WTC11 (cell line): ENCODE data around the gene PCID2. TPM values are rescaled to one million over a fixed set of nuclear protein-coding genes. Genes with fewer than 3 reads are reported as not detected.

ENCODE experiments used
- ATAC-seq: fragments of 200-7000 bp; cut with Tn5 transposase; 2 replicates; pipeline ENCODE4 v1.10.0; 2021; ENCODE audit warnings: mild to moderate bottlenecking, moderate library complexity
- CTCF ChIA-PET: fragments of 300-600 bp; sonication (Branson Sonifier 250); formaldehyde crosslinking; loops from one replicate; lab custom pipeline; 2021; ENCODE audit warnings: antibody characterized with exemption; lab: Charles Lee
- POLR2A ChIA-PET: fragments of 350-600 bp; sonication (Branson Sonifier 250); formaldehyde crosslinking; loops from one replicate; lab custom pipeline; 2021; ENCODE audit warnings: antibody characterized with exemption; lab: Charles Lee
- DNase-seq: peaks from one replicate; pipeline ENCODE4 v3.0.0; 2021; ENCODE audit warnings: low spot score
- H3K27ac Mint-ChIP-seq: 2 replicates; pipeline ENCODE4 v1.8.0; 2021; ENCODE audit warnings: mixed read lengths
- H3K27me3 Mint-ChIP-seq: 2 replicates; pipeline ENCODE4 v1.8.0; 2021; ENCODE audit warnings: low read depth, mild to moderate bottlenecking, moderate library complexity, mixed read lengths
- H3K36me3 Mint-ChIP-seq: 2 replicates; pipeline ENCODE4 v1.8.0; 2021; ENCODE audit warnings: mixed read lengths
- H3K4me1 Mint-ChIP-seq: 2 replicates; pipeline ENCODE4 v1.8.0; 2022; ENCODE audit warnings: mixed read lengths
- H3K4me3 Mint-ChIP-seq: 2 replicates; pipeline ENCODE4 v1.8.0; 2021; ENCODE audit warnings: mild to moderate bottlenecking, moderate library complexity, mixed read lengths
- H3K9me3 Mint-ChIP-seq: 2 replicates; pipeline ENCODE4 v1.8.0; 2021; ENCODE audit warnings: mixed read lengths
- CREB1 ChIP-seq: sonication (generic); formaldehyde crosslinking; IDR thresholded peaks from 2 replicates; pipeline ENCODE4 v1.8.0; 2023; ENCODE audit warnings: mild to moderate bottlenecking, missing genetic modification reagents
- KAT7 ChIP-seq: sonication (generic); formaldehyde crosslinking; IDR thresholded peaks from 2 replicates; pipeline ENCODE4 v1.8.1; 2023; ENCODE audit warnings: missing genetic modification reagents, mild to moderate bottlenecking, borderline replicate concordance
- MYBL2 ChIP-seq: sonication (generic); formaldehyde crosslinking; IDR thresholded peaks from 2 replicates; pipeline ENCODE4 v1.8.1; 2023; ENCODE audit warnings: mild to moderate bottlenecking, moderate library complexity, missing genetic modification reagents
- PRRX2 ChIP-seq: fragments of 250-450 bp; sonication (Bioruptor Pico); IDR thresholded peaks from 2 replicates; pipeline ENCODE4 v1.8.0; 2021; ENCODE audit warnings: mild to moderate bottlenecking
- SMAD4 ChIP-seq: sonication (generic); formaldehyde crosslinking; IDR thresholded peaks from 2 replicates; pipeline ENCODE4 v1.8.0; 2022; ENCODE audit warnings: mild to moderate bottlenecking, missing genetic modification reagents
- TCF7 ChIP-seq: sonication (generic); formaldehyde crosslinking; IDR thresholded peaks from 2 replicates; pipeline ENCODE4 v1.8.0; 2022; ENCODE audit warnings: mild to moderate bottlenecking, low read depth, missing genetic modification reagents, moderate library complexity
- TEAD1 ChIP-seq: sonication (generic); formaldehyde crosslinking; IDR thresholded peaks from 2 replicates; pipeline ENCODE4 v1.8.0; 2022; ENCODE audit warnings: mild to moderate bottlenecking, missing genetic modification reagents
- ZBTB21 ChIP-seq: sonication (generic); formaldehyde crosslinking; IDR thresholded peaks from 2 replicates; pipeline ENCODE4 v1.8.1; 2023; ENCODE audit warnings: mild to moderate bottlenecking, missing genetic modification reagents, borderline replicate concordance
- ZNF121 ChIP-seq: sonication (generic); formaldehyde crosslinking; IDR thresholded peaks from 2 replicates; pipeline ENCODE4 v1.8.0; 2023; ENCODE audit warnings: missing genetic modification reagents
- ZNF138 ChIP-seq: sonication (generic); formaldehyde crosslinking; conservative IDR thresholded peaks from 2 replicates; pipeline ENCODE4 v1.8.1; 2022; ENCODE audit warnings: mild to moderate bottlenecking, moderate library complexity, missing genetic modification reagents
- ZNF317 ChIP-seq: sonication (generic); formaldehyde crosslinking; IDR thresholded peaks from 2 replicates; pipeline ENCODE4 v1.8.1; 2023; ENCODE audit warnings: low read depth, mild to moderate bottlenecking, moderate library complexity, missing genetic modification reagents, borderline replicate concordance
- ZNF396 ChIP-seq: fragments of 250-450 bp; sonication (Bioruptor Pico); IDR thresholded peaks from 2 replicates; pipeline ENCODE4 v1.8.0; 2021; ENCODE audit warnings: mild to moderate bottlenecking, moderate library complexity, borderline replicate concordance
- ZNF423 ChIP-seq: fragments of 250-450 bp; sonication (Bioruptor Pico); IDR thresholded peaks from 2 replicates; pipeline ENCODE4 v2.1.2; 2022; ENCODE audit warnings: mild to moderate bottlenecking, moderate library complexity
- total RNA-seq: library from RNA; stranded (reverse); gene quantifications from 3 replicates; pipeline ENCODE4 v1.2.3, GENCODE V29; 2021
- TF ChIP-seq, protein P1 (sequence below): sonication (generic); formaldehyde crosslinking; IDR thresholded peaks from 2 replicates; pipeline ENCODE4 v1.8.0; 2022; ENCODE audit warnings: mild to moderate bottlenecking, missing genetic modification reagents
- TF ChIP-seq, protein P2 (sequence below): sonication (generic); formaldehyde crosslinking; IDR thresholded peaks from 2 replicates; pipeline ENCODE4 v1.8.0; 2022; ENCODE audit warnings: mild to moderate bottlenecking, missing genetic modification reagents
- TF ChIP-seq, protein P3 (sequence below): fragments of 250-450 bp; sonication (Bioruptor Pico); IDR thresholded peaks from 2 replicates; pipeline ENCODE4 v2.1.2; 2022; ENCODE audit warnings: mild to moderate bottlenecking, moderate library complexity
- TF ChIP-seq, protein P4 (sequence below): sonication (generic); formaldehyde crosslinking; IDR thresholded peaks from 2 replicates; pipeline ENCODE4 v1.8.1; 2022; ENCODE audit warnings: missing genetic modification reagents, borderline replicate concordance
- TF ChIP-seq, protein P5 (sequence below): fragments of 250-450 bp; sonication (Bioruptor Pico); IDR thresholded peaks from 2 replicates; pipeline ENCODE4 v1.9.0; 2021; ENCODE audit warnings: moderate library complexity, mild to moderate bottlenecking, inconsistent platforms, borderline replicate concordance
- TF ChIP-seq, protein P6 (sequence below): sonication (generic); formaldehyde crosslinking; IDR thresholded peaks from 2 replicates; pipeline ENCODE4 v1.8.1; 2023; ENCODE audit warnings: mild to moderate bottlenecking, missing genetic modification reagents
- TF ChIP-seq, protein P7 (sequence below): sonication (generic); formaldehyde crosslinking; IDR thresholded peaks from 2 replicates; pipeline ENCODE4 v1.8.0; 2022; ENCODE audit warnings: mild to moderate bottlenecking, missing genetic modification reagents
- TF ChIP-seq, protein P8 (sequence below): fragments of 250-450 bp; sonication (Bioruptor Pico); IDR thresholded peaks from 2 replicates; pipeline ENCODE4 v1.9.0; 2021; ENCODE audit warnings: mild to moderate bottlenecking
- TF ChIP-seq, protein P9 (sequence below): sonication (generic); formaldehyde crosslinking; IDR thresholded peaks from 2 replicates; pipeline ENCODE4 v1.8.0; 2023; ENCODE audit warnings: missing genetic modification reagents

The PCID2 gene
- total RNA-seq, 1 experiment from 2014 or later = 69.4 TPM

DNA sequence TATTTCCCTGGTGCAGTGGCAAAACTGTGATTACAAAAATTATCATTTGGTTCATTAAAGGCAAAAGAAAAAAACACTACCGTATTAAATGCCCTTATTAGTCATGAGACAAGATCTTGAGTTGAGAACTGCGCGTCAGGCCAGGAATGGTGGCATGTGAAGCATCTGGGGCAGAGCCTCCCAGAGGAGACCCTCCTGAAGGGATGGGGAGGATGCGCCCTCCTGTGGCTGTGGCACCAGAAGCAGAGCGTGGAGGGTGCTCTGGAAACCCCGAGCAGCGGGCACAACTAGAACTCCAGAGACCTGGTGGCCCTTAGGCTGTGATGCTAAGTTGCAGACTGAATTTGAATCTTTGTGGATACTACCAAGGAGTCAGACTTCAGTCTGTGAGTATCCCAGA, 12.4 kb upstream of the PCID2 start:
- Mint-ChIP-seq H3K27me3 (no peaks in the 10 kb centered on the region), H3K36me3 (peaks cover 58% of the 10 kb centered on the region)
- CTCF ChIA-PET = no interaction called here
- TF ChIP-seq, protein P1, sequence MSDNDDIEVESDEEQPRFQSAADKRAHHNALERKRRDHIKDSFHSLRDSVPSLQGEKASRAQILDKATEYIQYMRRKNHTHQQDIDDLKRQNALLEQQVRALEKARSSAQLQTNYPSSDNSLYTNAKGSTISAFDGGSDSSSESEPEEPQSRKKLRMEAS (CRISPR knock-in tag) = no peak
- TF ChIP-seq TCF7 (CRISPR knock-in tag) (no peak), CREB1 (CRISPR knock-in tag) (no peak), ZNF317 (CRISPR knock-in tag) (no peak), PRRX2 (no peak), TEAD1 (no peak)
- TF ChIP-seq, protein P2, sequence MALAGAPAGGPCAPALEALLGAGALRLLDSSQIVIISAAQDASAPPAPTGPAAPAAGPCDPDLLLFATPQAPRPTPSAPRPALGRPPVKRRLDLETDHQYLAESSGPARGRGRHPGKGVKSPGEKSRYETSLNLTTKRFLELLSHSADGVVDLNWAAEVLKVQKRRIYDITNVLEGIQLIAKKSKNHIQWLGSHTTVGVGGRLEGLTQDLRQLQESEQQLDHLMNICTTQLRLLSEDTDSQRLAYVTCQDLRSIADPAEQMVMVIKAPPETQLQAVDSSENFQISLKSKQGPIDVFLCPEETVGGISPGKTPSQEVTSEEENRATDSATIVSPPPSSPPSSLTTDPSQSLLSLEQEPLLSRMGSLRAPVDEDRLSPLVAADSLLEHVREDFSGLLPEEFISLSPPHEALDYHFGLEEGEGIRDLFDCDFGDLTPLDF (CRISPR knock-in tag) = no peak
- TF ChIP-seq, protein P3, sequence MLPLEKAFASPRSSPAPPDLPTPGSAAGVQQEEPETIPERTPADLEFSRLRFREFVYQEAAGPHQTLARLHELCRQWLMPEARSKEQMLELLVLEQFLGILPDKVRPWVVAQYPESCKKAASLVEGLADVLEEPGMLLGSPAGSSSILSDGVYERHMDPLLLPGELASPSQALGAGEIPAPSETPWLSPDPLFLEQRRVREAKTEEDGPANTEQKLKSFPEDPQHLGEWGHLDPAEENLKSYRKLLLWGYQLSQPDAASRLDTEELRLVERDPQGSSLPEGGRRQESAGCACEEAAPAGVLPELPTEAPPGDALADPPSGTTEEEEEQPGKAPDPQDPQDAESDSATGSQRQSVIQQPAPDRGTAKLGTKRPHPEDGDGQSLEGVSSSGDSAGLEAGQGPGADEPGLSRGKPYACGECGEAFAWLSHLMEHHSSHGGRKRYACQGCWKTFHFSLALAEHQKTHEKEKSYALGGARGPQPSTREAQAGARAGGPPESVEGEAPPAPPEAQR = no peak
- TF ChIP-seq, protein P4, sequence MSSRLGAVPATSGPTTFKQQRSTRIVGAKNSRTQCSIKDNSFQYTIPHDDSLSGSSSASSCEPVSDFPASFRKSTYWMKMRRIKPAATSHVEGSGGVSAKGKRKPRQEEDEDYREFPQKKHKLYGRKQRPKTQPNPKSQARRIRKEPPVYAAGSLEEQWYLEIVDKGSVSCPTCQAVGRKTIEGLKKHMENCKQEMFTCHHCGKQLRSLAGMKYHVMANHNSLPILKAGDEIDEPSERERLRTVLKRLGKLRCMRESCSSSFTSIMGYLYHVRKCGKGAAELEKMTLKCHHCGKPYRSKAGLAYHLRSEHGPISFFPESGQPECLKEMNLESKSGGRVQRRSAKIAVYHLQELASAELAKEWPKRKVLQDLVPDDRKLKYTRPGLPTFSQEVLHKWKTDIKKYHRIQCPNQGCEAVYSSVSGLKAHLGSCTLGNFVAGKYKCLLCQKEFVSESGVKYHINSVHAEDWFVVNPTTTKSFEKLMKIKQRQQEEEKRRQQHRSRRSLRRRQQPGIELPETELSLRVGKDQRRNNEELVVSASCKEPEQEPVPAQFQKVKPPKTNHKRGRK (CRISPR knock-in tag) = no peak
- TF ChIP-seq, all 79 proteins: peak for 0
- POLR2A ChIA-PET = no interaction called here
- peaks cover 3% of the 10 kb centered on the region; the same call in 1 of the 2 replicates for H3K4me1 Mint-ChIP-seq
- H3K27ac Mint-ChIP-seq = peak overlapping the region; percentile 88; the same call in 1 of the 2 replicates
- DNase-seq (no peak), ATAC-seq (no peak)
- H3K4me3 Mint-ChIP-seq = no peak overlapping the region
- H3K9me3 Mint-ChIP-seq = no peaks in the 10 kb centered on the region

DNA sequence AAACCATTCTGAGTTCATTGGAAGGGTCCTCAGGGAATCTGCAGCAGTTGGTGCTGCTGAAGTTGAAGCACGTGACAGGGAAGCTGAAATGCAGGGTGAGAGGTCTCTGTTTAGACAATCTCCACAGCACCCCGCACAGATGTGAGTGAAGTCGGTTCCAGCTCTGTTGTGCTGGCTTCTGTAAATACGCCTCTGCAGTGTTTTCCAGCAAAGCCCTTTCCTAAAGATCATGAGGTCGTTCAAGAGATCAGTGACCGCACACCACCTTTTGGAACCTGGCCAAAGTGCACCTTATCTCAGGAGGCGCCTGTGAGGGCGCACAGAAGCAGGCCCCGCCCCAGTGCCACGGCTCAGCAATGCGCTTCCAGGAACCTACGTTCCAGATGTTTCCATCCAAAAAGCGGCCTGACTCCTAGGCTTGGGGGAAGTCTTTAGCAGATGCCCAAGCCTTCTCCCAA, 11.7 kb upstream of the PCID2 start:
- Mint-ChIP-seq H3K36me3 (peaks cover 51% of the 10 kb centered on the region), H3K27ac (peak overlapping the region; percentile 88), H3K27me3 (no peaks in the 10 kb centered on the region), H3K4me3 (no peak overlapping the region), H3K4me1 (peaks cover 3% of the 10 kb centered on the region; the same call in 1 of the 2 replicates), H3K9me3 (no peaks in the 10 kb centered on the region)
- POLR2A ChIA-PET = interaction anchor here (1.2 kb wide), 1 partner anchor 11 kb away, joined by 3 read pairs; the partner anchor contains the start of gene CUL4A
- CTCF ChIA-PET = no interaction called here
- ATAC-seq (no peak), DNase-seq (no peak)
- TF ChIP-seq ZNF423 (CRISPR knock-in tag) (no peak), KAT7 (CRISPR knock-in tag) (no peak), ZNF138 (CRISPR knock-in tag) (no peak), TCF7 (CRISPR knock-in tag) (no peak), ZNF396 (no peak), SMAD4 (CRISPR knock-in tag) (no peak), ZNF121 (CRISPR knock-in tag) (no peak), MYBL2 (CRISPR knock-in tag) (no peak), ZBTB21 (CRISPR knock-in tag) (no peak)
- TF ChIP-seq, protein P5, sequence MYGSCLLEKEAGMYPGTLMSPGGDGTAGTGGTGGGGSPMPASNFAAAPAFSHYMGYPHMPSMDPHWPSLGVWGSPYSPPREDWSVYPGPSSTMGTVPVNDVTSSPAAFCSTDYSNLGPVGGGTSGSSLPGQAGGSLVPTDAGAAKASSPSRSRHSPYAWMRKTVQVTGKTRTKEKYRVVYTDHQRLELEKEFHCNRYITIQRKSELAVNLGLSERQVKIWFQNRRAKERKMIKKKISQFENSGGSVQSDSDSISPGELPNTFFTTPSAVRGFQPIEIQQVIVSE (CRISPR knock-in tag) = no peak
- TF ChIP-seq, protein P6, sequence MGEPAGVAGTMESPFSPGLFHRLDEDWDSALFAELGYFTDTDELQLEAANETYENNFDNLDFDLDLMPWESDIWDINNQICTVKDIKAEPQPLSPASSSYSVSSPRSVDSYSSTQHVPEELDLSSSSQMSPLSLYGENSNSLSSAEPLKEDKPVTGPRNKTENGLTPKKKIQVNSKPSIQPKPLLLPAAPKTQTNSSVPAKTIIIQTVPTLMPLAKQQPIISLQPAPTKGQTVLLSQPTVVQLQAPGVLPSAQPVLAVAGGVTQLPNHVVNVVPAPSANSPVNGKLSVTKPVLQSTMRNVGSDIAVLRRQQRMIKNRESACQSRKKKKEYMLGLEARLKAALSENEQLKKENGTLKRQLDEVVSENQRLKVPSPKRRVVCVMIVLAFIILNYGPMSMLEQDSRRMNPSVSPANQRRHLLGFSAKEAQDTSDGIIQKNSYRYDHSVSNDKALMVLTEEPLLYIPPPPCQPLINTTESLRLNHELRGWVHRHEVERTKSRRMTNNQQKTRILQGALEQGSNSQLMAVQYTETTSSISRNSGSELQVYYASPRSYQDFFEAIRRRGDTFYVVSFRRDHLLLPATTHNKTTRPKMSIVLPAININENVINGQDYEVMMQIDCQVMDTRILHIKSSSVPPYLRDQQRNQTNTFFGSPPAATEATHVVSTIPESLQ (CRISPR knock-in tag) = no peak
- TF ChIP-seq, protein P7, sequence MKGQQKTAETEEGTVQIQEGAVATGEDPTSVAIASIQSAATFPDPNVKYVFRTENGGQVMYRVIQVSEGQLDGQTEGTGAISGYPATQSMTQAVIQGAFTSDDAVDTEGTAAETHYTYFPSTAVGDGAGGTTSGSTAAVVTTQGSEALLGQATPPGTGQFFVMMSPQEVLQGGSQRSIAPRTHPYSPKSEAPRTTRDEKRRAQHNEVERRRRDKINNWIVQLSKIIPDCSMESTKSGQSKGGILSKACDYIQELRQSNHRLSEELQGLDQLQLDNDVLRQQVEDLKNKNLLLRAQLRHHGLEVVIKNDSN (CRISPR knock-in tag) = no peak
- TF ChIP-seq, protein P2 (CRISPR knock-in tag) = no peak
- TF ChIP-seq, protein P8, sequence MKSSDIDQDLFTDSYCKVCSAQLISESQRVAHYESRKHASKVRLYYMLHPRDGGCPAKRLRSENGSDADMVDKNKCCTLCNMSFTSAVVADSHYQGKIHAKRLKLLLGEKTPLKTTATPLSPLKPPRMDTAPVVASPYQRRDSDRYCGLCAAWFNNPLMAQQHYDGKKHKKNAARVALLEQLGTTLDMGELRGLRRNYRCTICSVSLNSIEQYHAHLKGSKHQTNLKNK (CRISPR knock-in tag) = no peak
- TF ChIP-seq, protein P9, sequence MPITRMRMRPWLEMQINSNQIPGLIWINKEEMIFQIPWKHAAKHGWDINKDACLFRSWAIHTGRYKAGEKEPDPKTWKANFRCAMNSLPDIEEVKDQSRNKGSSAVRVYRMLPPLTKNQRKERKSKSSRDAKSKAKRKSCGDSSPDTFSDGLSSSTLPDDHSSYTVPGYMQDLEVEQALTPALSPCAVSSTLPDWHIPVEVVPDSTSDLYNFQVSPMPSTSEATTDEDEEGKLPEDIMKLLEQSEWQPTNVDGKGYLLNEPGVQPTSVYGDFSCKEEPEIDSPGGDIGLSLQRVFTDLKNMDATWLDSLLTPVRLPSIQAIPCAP (CRISPR knock-in tag) = no peak
